SHP77 treated with DMSO at 0.1 percent for 48 hours (cell line): Measurements from ENCODE around the gene ABHD2.
A peak's percentile ranks its signal among the peaks of the same experiment; 100 is the strongest.

Experiments used
- DNase-seq: peaks from one replicate; lab custom pipeline; 2025; lab: John Stamatoyannopoulos, UW

The ABHD2 gene

GRCh38 chr15:89098281-89098680 lies 10.0 kb downstream of the ABHD2 start:
- DNase-seq = no peak

- no peak for DNase-seq
Measured at GRCh38 chr15:89099968-89100367, 11.7 kb downstream of the ABHD2 start.

- DNase-seq = peak; percentile 19
Measured at GRCh38 chr15:89101302-89102193, 13.3 kb downstream of the ABHD2 start.

GRCh38 chr15:89103481-89104171 lies 15.4 kb downstream of the ABHD2 start:
- DNase-seq = no peak

GRCh38 chr15:89104172-89104564 lies 15.9 kb downstream of the ABHD2 start:
- no peak for DNase-seq

- no peak for DNase-seq
Measured at GRCh38 chr15:89105147-89105546, 16.9 kb downstream of the ABHD2 start.

GRCh38 chr15:89106200-89106599 lies 17.9 kb downstream of the ABHD2 start:
- no peak for DNase-seq

GRCh38 chr15:89107984-89108383 lies 19.7 kb downstream of the ABHD2 start:
- DNase-seq = no peak

- no peak for DNase-seq
Measured at GRCh38 chr15:89108835-89109234, 20.6 kb downstream of the ABHD2 start.

- no peak for DNase-seq
Measured at GRCh38 chr15:89109238-89109637, 21.0 kb downstream of the ABHD2 start.

GRCh38 chr15:89110060-89110459 lies 21.8 kb downstream of the ABHD2 start:
- DNase-seq = no peak

GRCh38 chr15:89111352-89111751 lies 23.1 kb downstream of the ABHD2 start:
- DNase-seq = no peak

- no peak for DNase-seq
Measured at GRCh38 chr15:89111961-89112340, 23.7 kb downstream of the ABHD2 start.

GRCh38 chr15:89112341-89112971 lies 24.2 kb downstream of the ABHD2 start:
- DNase-seq = no peak

- no peak for DNase-seq
Measured at GRCh38 chr15:89113296-89114024, 25.2 kb downstream of the ABHD2 start.

- DNase-seq = peak; percentile 40
Measured at GRCh38 chr15:89114990-89115389, 26.7 kb downstream of the ABHD2 start.

GRCh38 chr15:89115547-89115946 lies 27.3 kb downstream of the ABHD2 start:
- DNase-seq = peak; percentile 83

- peak; percentile 98 for DNase-seq
Measured at GRCh38 chr15:89116404-89116803, 28.1 kb downstream of the ABHD2 start.

- no peak for DNase-seq
Measured at GRCh38 chr15:89117790-89118189, 29.5 kb downstream of the ABHD2 start.

GRCh38 chr15:89118481-89118989 lies 30.3 kb downstream of the ABHD2 start:
- no peak for DNase-seq

- peak; percentile 23 for DNase-seq
Measured at GRCh38 chr15:89119489-89120478, 31.5 kb downstream of the ABHD2 start.
